GM12875 (cell line): ENCODE data around the gene RAP1GAP.

ENCODE experiments used
- H3K4me3 ChIP-seq: one replicate; pipeline ENCODE4 v1.5.1; 2011; ENCODE audit warnings: low read depth, low read length, control low read depth
- CTCF ChIP-seq: IDR thresholded peaks from 2 replicates; pipeline ENCODE4 v1.5.1; 2011; ENCODE audit warnings: low read depth, mild to moderate bottlenecking, control low read depth, inconsistent platforms, low read length, moderate library complexity, borderline replicate concordance; ENCODE audit not compliant: insufficient read depth

The RAP1GAP gene

GRCh38 chr1:21619375-21619947, 49.7 kb downstream of the RAP1GAP start:
- H3K4me3 ChIP-seq = no peak overlapping the region
- TF ChIP-seq CTCF = no peak

GRCh38 chr1:21618561-21619374, 50.4 kb downstream of the RAP1GAP start:
- no peak for TF ChIP-seq CTCF
- H3K4me3 ChIP-seq = no peak overlapping the region

- TF ChIP-seq CTCF = no peak
- H3K4me3 ChIP-seq = no peak overlapping the region
These were observed 51.1 kb downstream of the RAP1GAP start for GRCh38 chr1:21618059-21618458.

GRCh38 chr1:21617126-21617738, 51.9 kb downstream of the RAP1GAP start:
- no peak for TF ChIP-seq CTCF

GRCh38 chr1:21616372-21616771, 52.8 kb downstream of the RAP1GAP start:
- TF ChIP-seq CTCF = no peak
- H3K4me3 ChIP-seq = no peak overlapping the region

More at GRCh38 chr1:21617126-21617738, 51.9 kb downstream of the RAP1GAP start:
- H3K4me3 ChIP-seq = no peak overlapping the region

- no peak for TF ChIP-seq CTCF
- H3K4me3 ChIP-seq = no peak overlapping the region
These were observed 54.6 kb downstream of the RAP1GAP start for GRCh38 chr1:21614419-21615115.
